ENCODE data around the gene CDKN2B-AS1.

DNA sequence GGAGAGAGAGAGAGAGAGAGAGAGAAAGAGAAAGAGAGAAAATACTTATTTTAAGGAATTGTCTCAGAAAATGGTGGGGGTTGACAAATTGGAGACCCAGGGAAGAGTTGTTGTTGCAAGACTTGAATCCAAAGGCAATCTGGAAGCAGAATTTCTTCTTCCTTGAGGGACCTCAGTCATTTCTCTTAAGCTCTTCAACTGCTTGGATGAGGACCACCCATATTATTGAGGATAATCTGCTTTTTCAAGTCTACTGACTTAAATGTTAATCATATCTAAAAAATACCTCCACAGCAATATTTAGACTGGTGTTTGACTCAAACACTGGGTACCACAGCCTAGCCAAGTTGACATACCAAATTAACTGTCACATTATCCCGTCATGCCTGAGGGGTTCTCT lies 2.9 kb downstream of the CDKN2B-AS1 start:
- TF ChIP-seq, protein P1, sequence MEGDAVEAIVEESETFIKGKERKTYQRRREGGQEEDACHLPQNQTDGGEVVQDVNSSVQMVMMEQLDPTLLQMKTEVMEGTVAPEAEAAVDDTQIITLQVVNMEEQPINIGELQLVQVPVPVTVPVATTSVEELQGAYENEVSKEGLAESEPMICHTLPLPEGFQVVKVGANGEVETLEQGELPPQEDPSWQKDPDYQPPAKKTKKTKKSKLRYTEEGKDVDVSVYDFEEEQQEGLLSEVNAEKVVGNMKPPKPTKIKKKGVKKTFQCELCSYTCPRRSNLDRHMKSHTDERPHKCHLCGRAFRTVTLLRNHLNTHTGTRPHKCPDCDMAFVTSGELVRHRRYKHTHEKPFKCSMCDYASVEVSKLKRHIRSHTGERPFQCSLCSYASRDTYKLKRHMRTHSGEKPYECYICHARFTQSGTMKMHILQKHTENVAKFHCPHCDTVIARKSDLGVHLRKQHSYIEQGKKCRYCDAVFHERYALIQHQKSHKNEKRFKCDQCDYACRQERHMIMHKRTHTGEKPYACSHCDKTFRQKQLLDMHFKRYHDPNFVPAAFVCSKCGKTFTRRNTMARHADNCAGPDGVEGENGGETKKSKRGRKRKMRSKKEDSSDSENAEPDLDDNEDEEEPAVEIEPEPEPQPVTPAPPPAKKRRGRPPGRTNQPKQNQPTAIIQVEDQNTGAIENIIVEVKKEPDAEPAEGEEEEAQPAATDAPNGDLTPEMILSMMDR (optimal IDR thresholded peaks at IDR 0.05 in 1 of 3, IDR thresholded peaks at IDR 0.05 in 1 of 3, conservative IDR thresholded peaks at IDR 0.05 in 1 of 3; ENCODE audit: extremely low read depth in 1 of 3, insufficient read depth in 2 of 3, low read length in 3 of 3), result no peak
- TF ChIP-seq EZH2 (IDR thresholded peaks at IDR 0.05; ENCODE audit: low read length), result no peak

Measured in keratinocyte (primary cell).